ENCODE results near the gene ZNF485. TPM values are rescaled to one million over a fixed set of nuclear protein-coding genes. Genes with fewer than 3 reads are reported as not detected.

Gene ZNF485
- total RNA-seq, 5 donors from 2014 or later (not counting 1 experiment from before 2014, with no cell fraction given), result 2.3 to 11.9 (median 9.0) TPM

DNA sequence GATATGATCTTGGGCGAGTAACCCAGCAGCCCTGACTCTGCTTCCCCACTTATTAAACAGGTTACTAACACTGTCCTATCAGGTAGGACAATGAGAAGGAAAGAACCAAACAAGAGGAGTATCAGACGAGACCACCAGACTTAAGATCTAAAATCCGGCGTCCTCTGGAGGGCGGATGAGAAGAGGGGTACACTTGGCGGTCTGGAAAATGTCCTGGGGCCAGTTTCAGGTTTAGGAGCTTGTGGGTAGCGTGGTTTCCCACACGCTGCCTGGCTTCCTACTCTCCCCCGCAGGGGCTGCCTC, 41.8 kb downstream of the ZNF485 start:
- Histone ChIP-seq H3K9me3 (peaks cover 19% of the 10 kb centered on the region), H3K4me1 (ENCODE audit: control insufficient read depth in 1 of 2, extremely low read depth in 1 of 2, insufficient read depth in 2 of 2, low read length in 2 of 2) (peaks cover 2 to 17% of the 10 kb centered on the region in 2 experiments), H3K27ac (ENCODE audit: low read length) (peak overlapping the region; percentile 44), H3K27me3 (replicated peaks in 1 of 2; ENCODE audit: control insufficient read depth in 2 of 2, extremely low read depth in 1 of 2, insufficient read depth in 2 of 2, low read length in 1 of 2) (peaks cover 0 to 3% of the 10 kb centered on the region in 2 experiments), H3K4me3 (ENCODE audit: control insufficient read depth in 1 of 2, extremely low read depth in 1 of 2, low read length in 1 of 2) (peak overlapping the region; percentile 61 to 81), H3K36me3 (ENCODE audit: control insufficient read depth in 2 of 2, extremely low read depth in 1 of 2, insufficient read depth in 1 of 2, low read length in 1 of 2) (peaks cover 14 to 27% of the 10 kb centered on the region in 2 donors)
- 0% methylated on average over 1 of the region's 9 CpGs for WGBS (ENCODE audit: insufficient coverage)
- peaks cover 11 to 33% (median 18%) of the 10 kb centered on the region in 3 donors for H3K9me3 Mint-ChIP-seq
- H3K27me3 Mint-ChIP-seq, result peaks cover 1 to 5% of the 10 kb centered on the region in 2 donors
- ChIA-PET CTCF (interaction anchor here in 1 of 2 donors (1.0 kb wide), 1 partner anchor 24 kb away, joined by 3 read pairs; no protein-coding TSS in a partner anchor), POLR2A (interaction anchor here in 1 of 2 donors (0.5 kb wide), 1 partner anchor 1042 kb away, joined by 4 read pairs; no protein-coding TSS in a partner anchor)
- H3K4me3 Mint-ChIP-seq, result peak overlapping the region; percentile 90 to 94 (median 91)
- H3K36me3 Mint-ChIP-seq, result peaks cover 41% of the 10 kb centered on the region
- H3K4me1 Mint-ChIP-seq, result peaks cover 22 to 29% (median 26%) of the 10 kb centered on the region in 3 donors
- no peak for ATAC-seq (replicated peaks in 1 of 4)
- peak overlapping the region; percentile 84 to 91 for H3K27ac Mint-ChIP-seq
- no peak for DNase-seq

DNA sequence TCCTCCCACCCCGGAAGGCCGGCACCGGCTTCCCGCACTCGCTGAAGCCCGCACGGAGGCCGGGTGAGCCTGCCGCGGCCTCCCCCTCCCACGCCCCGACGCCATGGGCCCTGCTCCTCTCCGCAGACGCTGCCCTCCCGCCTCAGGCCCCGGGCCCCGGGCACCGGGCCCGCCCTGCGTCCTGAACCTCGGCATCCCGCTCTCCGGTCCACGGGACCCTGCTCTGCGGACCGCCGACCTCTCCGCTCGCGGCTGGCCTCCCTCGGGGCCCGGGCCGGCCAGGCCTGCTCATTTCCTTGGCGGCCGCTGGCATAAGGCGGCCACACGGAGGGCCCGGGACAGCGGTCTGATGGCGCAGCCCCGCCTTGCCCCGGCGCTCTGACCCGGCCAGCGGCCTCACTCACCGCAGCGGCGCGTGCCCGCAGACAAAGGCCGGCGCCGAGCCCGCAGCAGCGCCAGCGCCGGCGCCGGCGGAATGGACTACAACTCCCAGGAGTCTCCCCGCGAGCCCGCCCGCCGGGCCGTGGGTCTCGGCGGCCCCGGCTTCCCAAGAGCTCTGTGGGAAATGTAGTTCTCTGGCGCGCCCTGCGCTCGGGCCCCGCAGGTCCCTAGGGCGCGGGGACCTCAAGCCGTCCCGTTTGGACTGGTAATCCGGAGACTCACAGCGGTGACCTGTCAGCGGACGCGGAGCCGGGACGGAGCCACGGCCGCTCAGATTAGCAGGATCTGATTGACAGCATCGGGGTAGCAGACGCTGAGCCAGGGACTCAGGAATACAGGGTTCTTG, 42.4 kb downstream of the ZNF485 start, which contains the start of gene ZNF32:
Gene ZNF32 (minus strand): TSS at position 484 of the 787 bp plus-strand sequence. CDS start 2,748 bp downstream, outside the sequence.
- ChIA-PET POLR2A (interaction anchor here in 1 of 2 donors (1.2 kb wide), 1 partner anchor 54 kb away, joined by 3 read pairs; no protein-coding TSS in a partner anchor), CTCF (interaction anchor here in 1 of 2 donors (0.6 to 0.9 kb wide), 3 partner anchors 8 to 1601 kb away, joined by 3 read pairs; no protein-coding TSS in a partner anchor)
- peaks cover 2 to 17% of the 10 kb centered on the region in 2 experiments for H3K4me1 ChIP-seq (ENCODE audit: control insufficient read depth in 1 of 2, extremely low read depth in 1 of 2, insufficient read depth in 2 of 2, low read length in 2 of 2)
- Mint-ChIP-seq H3K27me3 (peaks cover 5 to 7% of the 10 kb centered on the region in 2 donors), H3K4me3 (peak within 1 kb of the TSS; percentile 90 to 94 (median 91)), H3K27ac (peak within 1 kb of the TSS; percentile 91 to 97), H3K9me3 (peaks cover 11 to 28% (median 18%) of the 10 kb centered on the region in 3 donors), H3K4me1 (peaks cover 22 to 29% (median 26%) of the 10 kb centered on the region in 3 donors), H3K36me3 (peaks cover 35% of the 10 kb centered on the region)
- peak within 1 kb of the TSS; percentile 61 to 81 for H3K4me3 ChIP-seq (ENCODE audit: control insufficient read depth in 1 of 2, extremely low read depth in 1 of 2, low read length in 1 of 2)
- DNase-seq, result peak; percentile 59 to 87 (median 75)
- peaks cover 0 to 3% of the 10 kb centered on the region in 2 experiments for H3K27me3 ChIP-seq (replicated peaks in 1 of 2; ENCODE audit: control insufficient read depth in 2 of 2, extremely low read depth in 1 of 2, insufficient read depth in 2 of 2, low read length in 1 of 2)
- H3K36me3 ChIP-seq (ENCODE audit: control insufficient read depth in 2 of 2, extremely low read depth in 1 of 2, insufficient read depth in 1 of 2, low read length in 1 of 2), result peaks cover 14 to 27% of the 10 kb centered on the region in 2 donors
- peak within 1 kb of the TSS; percentile 52 for H3K27ac ChIP-seq (ENCODE audit: low read length)
- ATAC-seq (replicated peaks in 1 of 4), result peak; percentile 96 to 98 (median 98)
- WGBS (ENCODE audit: insufficient coverage), result under 1% methylated on average over 90 of the region's 90 CpGs
- peaks cover 16% of the 10 kb centered on the region for H3K9me3 ChIP-seq

DNA sequence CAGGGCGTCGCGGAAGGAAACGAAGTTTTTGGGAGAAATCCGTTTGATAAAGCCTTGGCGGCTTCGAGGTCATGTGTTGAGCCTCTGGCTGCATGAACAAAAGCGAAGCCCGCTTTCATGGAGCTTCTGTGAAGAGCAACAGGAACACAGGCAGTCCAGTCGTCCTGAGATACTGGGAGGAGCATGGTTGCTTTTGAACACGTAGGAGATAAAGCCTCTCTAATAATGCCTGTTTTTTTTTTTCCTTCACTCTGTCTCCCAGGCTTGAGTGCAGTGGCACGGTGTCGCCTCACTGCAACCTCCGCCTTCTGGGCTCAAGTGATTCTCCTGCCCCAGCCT, 42.9 kb downstream of the ZNF485 start:
- H3K9me3 ChIP-seq, result peaks cover 12% of the 10 kb centered on the region
- Mint-ChIP-seq H3K36me3 (peaks cover 30% of the 10 kb centered on the region), H3K4me3 (peak overlapping the region; percentile 90 to 94 (median 91)), H3K27ac (peak overlapping the region; percentile 91 to 97), H3K9me3 (peaks cover 11 to 28% (median 17%) of the 10 kb centered on the region in 3 donors), H3K27me3 (peaks cover 7 to 10% of the 10 kb centered on the region in 2 donors), H3K4me1 (peaks cover 22 to 29% (median 26%) of the 10 kb centered on the region in 3 donors)
- peaks cover 0 to 3% of the 10 kb centered on the region in 2 experiments for H3K27me3 ChIP-seq (replicated peaks in 1 of 2; ENCODE audit: control insufficient read depth in 2 of 2, extremely low read depth in 1 of 2, insufficient read depth in 2 of 2, low read length in 1 of 2)
- H3K36me3 ChIP-seq (ENCODE audit: control insufficient read depth in 2 of 2, extremely low read depth in 1 of 2, insufficient read depth in 1 of 2, low read length in 1 of 2), result peaks cover 9 to 21% of the 10 kb centered on the region in 2 donors
- H3K27ac ChIP-seq (ENCODE audit: low read length), result peak overlapping the region; percentile 52
- ChIA-PET CTCF (interaction anchor here (0.6 to 0.9 kb wide), 4 partner anchors 9 to 1600 kb away, joined by 3 read pairs; no protein-coding TSS in a partner anchor), POLR2A (interaction anchor here (0.8 to 1.2 kb wide), 2 partner anchors 54 to 158 kb away, joined by 3 to 4 read pairs; no protein-coding TSS in a partner anchor)
- no peak for DNase-seq
- H3K4me1 ChIP-seq (ENCODE audit: control insufficient read depth in 1 of 2, extremely low read depth in 1 of 2, insufficient read depth in 2 of 2, low read length in 2 of 2), result peaks cover 2 to 17% of the 10 kb centered on the region in 2 experiments
- H3K4me3 ChIP-seq (ENCODE audit: control insufficient read depth in 1 of 2, extremely low read depth in 1 of 2, low read length in 1 of 2), result peak overlapping the region; percentile 61 to 81
- WGBS (ENCODE audit: insufficient coverage), result 16% methylated on average over 8 of the region's 14 CpGs
- ATAC-seq (replicated peaks in 1 of 4), result peak; percentile 1 to 2 (median 2)

DNA sequence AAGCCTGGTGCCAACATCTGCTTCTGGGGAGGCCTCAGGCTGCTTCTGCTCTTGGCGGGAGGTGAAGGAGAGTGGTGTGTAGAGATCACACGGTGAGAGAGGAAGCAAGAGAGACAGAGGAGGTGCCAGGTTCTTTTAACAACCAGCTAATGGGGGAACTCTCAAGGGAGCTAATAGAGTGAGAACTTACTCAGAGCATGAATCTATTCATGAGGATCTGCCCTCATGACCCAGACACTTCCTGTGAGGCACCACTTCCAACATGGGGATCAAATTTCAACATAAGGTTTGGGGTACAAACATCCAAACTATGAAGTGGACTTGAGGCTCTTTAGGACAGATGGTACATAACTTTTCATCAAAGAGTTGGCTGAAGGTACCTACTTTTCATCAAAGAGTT, 47.5 kb downstream of the ZNF485 start:
- peaks cover 0 to 9% of the 10 kb centered on the region in 2 experiments for H3K4me1 ChIP-seq (ENCODE audit: control insufficient read depth in 1 of 2, extremely low read depth in 1 of 2, insufficient read depth in 2 of 2, low read length in 2 of 2)
- no peak overlapping the region for H3K4me3 Mint-ChIP-seq
- no peak overlapping the region for H3K4me3 ChIP-seq (ENCODE audit: control insufficient read depth in 1 of 2, extremely low read depth in 1 of 2, low read length in 1 of 2)
- no peak overlapping the region for H3K27ac ChIP-seq (ENCODE audit: low read length)
- H3K27me3 ChIP-seq (replicated peaks in 1 of 2; ENCODE audit: control insufficient read depth in 2 of 2, extremely low read depth in 1 of 2, insufficient read depth in 2 of 2, low read length in 1 of 2), result peaks cover 0 to 15% of the 10 kb centered on the region in 2 experiments
- WGBS (ENCODE audit: insufficient coverage), result 100% methylated on average over 1 of the region's 2 CpGs
- DNase-seq (no peak), ATAC-seq (replicated peaks in 1 of 4) (no peak)
- ChIA-PET POLR2A (no interaction called here), CTCF (no interaction called here)
- peaks cover 8 to 12% (median 8%) of the 10 kb centered on the region in 3 donors for H3K4me1 Mint-ChIP-seq
- no peak overlapping the region for H3K27ac Mint-ChIP-seq
- H3K9me3 Mint-ChIP-seq, result no peaks in the 10 kb centered on the region
- no peaks in the 10 kb centered on the region for H3K36me3 Mint-ChIP-seq
- H3K9me3 ChIP-seq, result no peaks in the 10 kb centered on the region
- peaks cover 21 to 22% of the 10 kb centered on the region in 2 donors for H3K27me3 Mint-ChIP-seq
- no peaks in the 10 kb centered on the region for H3K36me3 ChIP-seq (ENCODE audit: control insufficient read depth in 2 of 2, extremely low read depth in 1 of 2, insufficient read depth in 1 of 2, low read length in 1 of 2)

DNA sequence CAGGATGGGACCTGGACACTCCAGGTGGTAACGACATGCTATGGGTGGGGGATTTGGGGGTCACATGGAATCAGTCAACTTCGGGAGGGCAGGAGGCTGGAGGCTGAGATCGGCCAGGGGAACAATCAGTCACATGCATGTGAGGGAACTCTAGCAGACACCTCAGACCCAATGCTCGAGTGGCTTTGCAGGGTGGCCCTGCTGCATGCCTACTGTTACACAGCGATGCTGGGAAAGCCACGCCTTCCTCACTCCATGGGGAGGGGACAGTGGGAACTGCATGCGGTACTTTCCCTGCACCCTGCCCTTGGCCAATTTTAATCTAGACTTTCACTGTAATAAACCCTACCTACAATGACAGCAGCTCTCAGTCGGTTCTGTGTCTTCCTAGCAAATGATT, 49.1 kb downstream of the ZNF485 start:
- DNase-seq (no peak), ATAC-seq (replicated peaks in 1 of 4) (no peak)
- Mint-ChIP-seq H3K36me3 (no peaks in the 10 kb centered on the region), H3K4me3 (no peak overlapping the region), H3K9me3 (no peaks in the 10 kb centered on the region), H3K27me3 (peaks cover 21 to 27% of the 10 kb centered on the region in 2 donors), H3K4me1 (no peaks in the 10 kb centered on the region), H3K27ac (no peak overlapping the region)
- CTCF ChIA-PET, result interaction anchor here in 1 of 2 donors (0.7 kb wide), 1 partner anchor 35 kb away, joined by 6 read pairs; no protein-coding TSS in a partner anchor
- WGBS (ENCODE audit: insufficient coverage), result 73% methylated on average over 6 of the region's 8 CpGs
- no peaks in the 10 kb centered on the region for H3K9me3 ChIP-seq
- no peak overlapping the region for H3K4me3 ChIP-seq (ENCODE audit: control insufficient read depth in 1 of 2, extremely low read depth in 1 of 2, low read length in 1 of 2)
- POLR2A ChIA-PET, result no interaction called here
- no peaks in the 10 kb centered on the region for H3K4me1 ChIP-seq (ENCODE audit: control insufficient read depth in 1 of 2, extremely low read depth in 1 of 2, insufficient read depth in 2 of 2, low read length in 2 of 2)
- no peaks in the 10 kb centered on the region for H3K36me3 ChIP-seq (ENCODE audit: control insufficient read depth in 2 of 2, extremely low read depth in 1 of 2, insufficient read depth in 1 of 2, low read length in 1 of 2)
- H3K27me3 ChIP-seq (replicated peaks in 1 of 2; ENCODE audit: control insufficient read depth in 2 of 2, extremely low read depth in 1 of 2, insufficient read depth in 2 of 2, low read length in 1 of 2), result peaks cover 0 to 14% of the 10 kb centered on the region in 2 experiments
- H3K27ac ChIP-seq (ENCODE audit: low read length), result no peak overlapping the region

DNA sequence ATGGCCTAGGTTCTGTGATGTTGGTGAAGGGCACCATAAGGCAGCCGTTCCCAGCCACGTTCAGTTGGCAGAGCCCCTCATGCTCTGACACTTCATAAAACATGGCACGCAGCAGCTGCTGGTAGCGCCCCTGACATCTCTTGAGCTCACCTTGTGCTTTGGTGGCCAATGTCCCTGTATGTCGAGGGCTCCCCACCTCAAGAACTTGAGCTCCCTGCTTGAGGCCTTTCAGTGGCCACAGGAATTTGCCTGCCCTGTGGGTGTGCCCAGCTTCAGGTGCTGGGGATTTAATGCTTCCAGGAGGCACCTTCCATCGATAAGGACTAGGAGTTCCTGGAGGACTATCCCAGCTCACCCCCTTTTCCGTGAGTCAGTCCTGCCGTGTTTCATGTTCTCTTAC, 52.0 kb downstream of the ZNF485 start:
- peaks cover 16 to 28% of the 10 kb centered on the region in 2 donors for H3K27me3 Mint-ChIP-seq
- peaks cover 0 to 5% (median 3%) of the 10 kb centered on the region in 3 donors for H3K9me3 Mint-ChIP-seq
- Histone ChIP-seq H3K27me3 (replicated peaks in 1 of 2; ENCODE audit: control insufficient read depth in 2 of 2, extremely low read depth in 1 of 2, insufficient read depth in 2 of 2, low read length in 1 of 2) (peaks cover 0 to 16% of the 10 kb centered on the region in 2 experiments), H3K27ac (ENCODE audit: low read length) (no peak overlapping the region), H3K4me3 (ENCODE audit: control insufficient read depth in 1 of 2, extremely low read depth in 1 of 2, low read length in 1 of 2) (no peak overlapping the region), H3K4me1 (ENCODE audit: control insufficient read depth in 1 of 2, extremely low read depth in 1 of 2, insufficient read depth in 2 of 2, low read length in 2 of 2) (no peaks in the 10 kb centered on the region), H3K36me3 (ENCODE audit: control insufficient read depth in 2 of 2, extremely low read depth in 1 of 2, insufficient read depth in 1 of 2, low read length in 1 of 2) (no peaks in the 10 kb centered on the region), H3K9me3 (no peaks in the 10 kb centered on the region)
- ATAC-seq (replicated peaks in 1 of 4) (no peak), DNase-seq (no peak)
- H3K27ac Mint-ChIP-seq, result no peak overlapping the region
- POLR2A ChIA-PET, result no interaction called here
- CTCF ChIA-PET, result interaction anchor here in 1 of 2 donors (0.6 kb wide), 1 partner anchor 1201 kb away, joined by 4 read pairs; no protein-coding TSS in a partner anchor
- H3K36me3 Mint-ChIP-seq, result no peaks in the 10 kb centered on the region
- no peaks in the 10 kb centered on the region for H3K4me1 Mint-ChIP-seq
- 76% methylated on average over 8 of the region's 8 CpGs for WGBS (ENCODE audit: insufficient coverage)
- H3K4me3 Mint-ChIP-seq, result no peak overlapping the region
